ELR (cell line): ENCODE results near the gene CLK1.
"Not testable (repeated sequence)": the region's sequence is repeated elsewhere in the genome, so short reads cannot be mapped to it uniquely, and the experiment has no call there.

ENCODE experiments used
- DNase-seq: peaks from one replicate; pipeline ENCODE4 v3.0.0-alpha.2; 2015; ENCODE audit warnings: low read depth

The CLK1 gene

DNA sequence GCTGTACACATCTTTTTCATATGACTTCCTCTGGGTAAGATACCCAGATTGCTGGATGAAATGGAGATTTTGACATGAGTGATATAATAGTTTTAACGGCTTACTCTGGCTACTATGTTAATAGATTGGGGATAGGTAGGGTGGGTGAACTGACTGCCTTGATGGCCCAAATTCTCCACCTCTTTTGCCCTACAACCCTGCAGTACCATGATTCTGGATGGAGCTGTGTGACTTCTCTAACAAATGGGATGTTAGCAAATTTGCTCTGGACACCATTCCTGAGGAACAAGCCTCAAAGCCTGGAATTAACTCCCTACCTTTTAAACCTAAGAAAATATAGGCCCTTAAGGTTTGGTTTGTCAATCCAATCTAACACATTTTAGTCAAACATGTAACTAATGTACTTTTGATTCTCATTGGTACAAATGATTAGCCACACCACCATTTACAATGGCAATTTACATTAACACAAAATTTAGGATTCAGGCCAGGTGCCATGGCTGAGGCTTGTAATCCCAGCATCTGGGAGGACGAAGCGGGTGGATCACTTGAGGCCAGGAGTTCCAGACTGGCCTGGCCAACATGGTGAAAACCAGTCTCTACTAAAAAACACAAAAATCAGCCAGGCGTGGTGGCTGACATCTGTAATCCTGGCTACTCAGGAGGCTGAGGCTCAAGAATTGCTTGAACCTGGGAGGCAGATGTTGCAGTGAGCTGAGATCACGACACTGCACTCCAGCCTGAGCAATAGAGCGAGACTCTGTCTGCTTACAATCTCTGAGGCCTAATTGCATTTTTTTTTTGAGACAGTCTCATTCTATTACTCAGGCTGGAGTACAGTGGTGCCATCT, 12.8 kb downstream of the CLK1 start:
- DNase-seq = no peak

DNA sequence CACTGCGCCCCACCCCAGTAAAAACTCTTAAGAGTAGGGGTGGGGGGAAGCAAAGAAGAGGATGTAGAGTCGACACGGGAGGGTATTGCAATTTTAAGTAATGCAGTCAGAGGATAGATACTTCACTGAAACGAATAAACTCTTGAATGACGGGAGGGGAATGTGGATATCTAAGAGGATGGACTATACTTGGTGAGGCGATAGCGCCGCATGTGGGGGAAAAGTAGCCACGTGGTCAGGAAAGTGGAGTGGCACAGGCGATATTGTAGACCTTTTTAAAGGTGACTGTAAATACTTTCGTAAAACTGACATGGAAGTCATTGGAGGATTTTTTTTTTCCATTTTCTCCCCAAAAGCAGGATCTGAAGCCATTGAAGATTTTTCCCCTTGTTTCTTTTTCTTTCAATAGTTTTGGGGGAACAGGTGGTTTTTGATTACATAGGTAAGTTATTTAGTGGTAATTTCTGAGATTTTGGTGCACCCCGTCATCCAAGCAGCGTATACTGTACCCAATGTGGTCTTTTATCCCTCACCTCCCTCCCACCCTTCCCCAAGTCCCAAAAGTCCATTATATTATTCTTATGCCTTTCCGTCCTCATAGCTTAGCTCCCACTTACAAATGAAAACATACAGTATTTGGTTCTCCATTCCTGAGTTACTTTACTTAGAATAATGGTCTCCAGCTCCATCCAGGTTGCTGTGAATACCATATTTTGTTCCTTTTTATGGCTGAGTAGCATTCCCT, 13.8 kb downstream of the CLK1 start:
- DNase-seq = no peak

DNA sequence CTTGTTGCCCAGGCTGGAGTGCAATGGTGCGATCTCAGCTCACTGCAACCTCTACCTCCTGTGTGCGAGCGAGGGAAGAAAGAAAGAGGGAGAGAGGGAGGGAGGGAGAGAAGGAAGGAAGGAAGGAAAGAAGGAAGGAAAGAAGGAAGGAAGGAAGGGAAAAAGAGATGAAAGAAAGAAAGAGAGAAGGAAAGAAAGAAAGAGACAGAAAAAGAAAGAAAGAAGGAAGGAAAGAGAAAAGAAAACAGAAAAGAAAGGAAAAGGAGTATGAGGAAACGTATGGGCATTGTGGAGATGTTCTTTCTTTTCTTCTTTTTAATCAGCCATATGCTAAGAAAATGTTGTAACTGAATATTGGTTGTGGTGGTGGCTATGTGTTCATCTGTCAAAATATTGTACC, 16.5 kb downstream of the CLK1 start:
- DNase-seq = no peak

DNA sequence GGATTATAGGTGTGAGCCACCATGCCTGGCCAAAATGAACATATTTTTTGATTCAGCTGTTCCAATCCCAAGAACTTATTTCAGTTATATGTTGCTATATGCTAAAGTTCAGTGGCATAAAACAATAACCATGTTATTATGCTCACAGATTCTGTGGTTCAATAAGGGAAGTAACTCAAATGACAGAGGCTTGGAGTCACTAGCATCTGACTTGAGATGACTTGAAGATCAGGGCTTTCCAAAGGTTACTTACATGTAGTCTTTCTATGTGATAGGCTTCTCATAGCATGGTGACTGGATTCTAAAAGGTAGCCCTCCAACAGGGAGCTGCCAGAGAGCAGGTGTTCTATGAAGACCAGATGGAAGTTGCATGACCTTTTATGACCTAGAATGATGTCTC, 17.2 kb downstream of the CLK1 start:
- DNase-seq = no peak

DNA sequence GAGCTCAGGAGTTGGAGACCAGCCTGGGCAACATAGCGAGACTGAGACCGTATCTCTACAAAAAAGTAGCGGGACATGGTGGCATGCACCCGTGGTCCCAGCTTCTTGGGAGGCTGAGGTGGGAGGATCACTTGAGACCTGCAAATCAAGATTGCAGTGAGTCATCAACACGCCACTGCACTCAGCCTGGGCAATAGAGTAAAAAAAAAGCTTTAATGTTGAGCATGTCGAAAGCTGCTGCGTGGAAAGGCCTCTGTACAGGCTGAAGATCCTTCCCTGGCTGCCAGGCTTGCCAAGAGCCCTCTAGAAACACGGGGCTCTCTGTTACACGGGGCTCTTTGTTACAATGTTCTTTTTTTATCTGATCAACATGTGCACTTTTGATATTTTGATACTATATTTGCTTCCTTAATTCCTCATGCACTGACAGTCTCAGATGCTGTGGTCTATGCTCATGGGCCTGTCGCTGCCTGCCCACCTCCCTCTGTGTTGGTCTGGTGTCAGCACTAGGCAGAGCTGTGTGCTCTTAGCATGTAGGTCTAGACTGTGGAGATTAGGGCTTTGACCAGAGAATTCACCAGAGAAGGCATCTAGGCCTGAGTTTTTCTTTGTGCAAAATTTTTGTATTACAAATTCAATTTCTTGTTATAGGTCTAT, 18.7 kb downstream of the CLK1 start:
- no peak for DNase-seq

DNA sequence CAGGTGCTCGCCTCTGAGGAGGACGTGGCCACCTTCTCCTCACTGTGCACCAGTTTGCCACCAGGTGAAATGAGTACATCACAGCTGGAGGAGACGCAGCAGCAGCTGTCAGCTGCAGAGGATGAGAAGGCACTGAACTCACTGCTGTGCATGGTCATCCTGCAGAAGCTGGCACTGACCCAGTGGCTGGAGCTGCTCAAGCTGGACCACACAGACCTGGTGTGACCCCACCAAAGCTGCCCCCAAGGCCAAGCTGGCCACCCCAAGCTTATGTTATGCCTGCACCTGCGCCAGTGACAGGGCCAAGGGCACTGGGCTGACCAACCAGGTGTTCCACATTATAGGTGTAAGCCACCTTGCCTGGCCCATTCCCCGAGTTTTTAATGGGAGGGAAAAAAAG, 19.3 kb downstream of the CLK1 start:
- DNase-seq = no peak

DNA sequence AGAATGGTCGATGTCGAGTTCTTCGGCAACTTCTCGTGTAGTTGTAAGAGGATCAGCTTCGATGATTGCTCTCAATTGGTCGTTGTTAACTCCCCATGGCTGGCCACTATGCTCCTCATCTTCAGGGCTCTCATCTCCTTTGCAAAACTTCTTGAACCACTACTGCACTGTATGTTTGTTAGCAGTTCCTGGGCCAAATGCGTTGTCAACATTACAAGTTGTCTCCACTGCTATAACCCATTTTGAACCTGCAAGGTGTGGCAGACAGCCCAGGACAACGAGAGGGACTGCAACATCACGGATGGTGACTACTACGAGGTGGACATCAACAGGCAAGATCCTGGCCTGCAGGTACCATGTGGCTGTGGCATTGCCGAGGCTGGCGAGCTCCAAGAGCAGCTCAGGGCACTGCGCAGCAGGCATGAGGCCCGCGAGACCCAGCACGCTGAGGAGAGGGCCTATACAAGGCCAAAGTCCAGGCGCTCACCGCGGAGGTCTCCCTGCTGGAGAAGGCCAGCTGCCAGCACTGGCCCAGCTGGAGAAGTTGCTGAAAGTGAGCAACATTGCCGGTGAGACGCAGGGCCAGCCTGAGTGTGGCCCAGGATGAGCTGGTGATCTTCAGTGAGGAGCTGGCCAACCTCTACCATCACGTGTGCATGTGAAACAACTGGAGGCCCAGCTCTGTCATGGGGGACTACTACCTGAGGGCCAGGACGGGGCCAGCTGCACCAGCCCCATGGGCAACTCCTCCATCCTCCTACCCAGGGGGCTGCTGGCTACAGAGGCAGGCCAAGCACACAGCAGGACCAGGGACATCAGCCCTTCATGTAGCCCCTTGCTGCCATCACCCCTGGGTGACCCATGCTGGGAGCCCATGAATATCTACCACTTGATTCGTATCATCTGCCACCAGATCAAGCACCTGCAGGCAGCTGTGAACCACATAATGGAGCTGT, 20.2 kb downstream of the CLK1 start:
- no peak for DNase-seq

DNA sequence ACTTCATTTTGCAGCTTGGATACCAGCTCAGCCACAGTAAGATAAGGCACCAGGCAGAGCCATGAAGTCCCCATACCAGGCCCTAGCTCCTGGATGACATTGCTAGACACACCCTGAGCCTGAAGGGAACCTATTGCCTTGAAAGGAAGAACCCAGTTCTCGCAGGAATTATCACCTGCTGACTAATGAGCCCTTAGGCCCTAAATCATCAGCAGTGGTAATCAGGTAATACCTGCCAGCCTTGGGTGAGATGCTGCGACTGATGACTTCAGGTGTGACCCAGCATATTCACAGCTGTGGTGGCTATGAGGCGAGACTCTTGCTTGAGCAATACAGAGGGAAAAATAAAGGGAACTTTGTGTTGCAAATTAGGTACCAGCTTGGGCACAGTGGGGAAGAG, 24.9 kb downstream of the CLK1 start:
- no peak for DNase-seq

DNA sequence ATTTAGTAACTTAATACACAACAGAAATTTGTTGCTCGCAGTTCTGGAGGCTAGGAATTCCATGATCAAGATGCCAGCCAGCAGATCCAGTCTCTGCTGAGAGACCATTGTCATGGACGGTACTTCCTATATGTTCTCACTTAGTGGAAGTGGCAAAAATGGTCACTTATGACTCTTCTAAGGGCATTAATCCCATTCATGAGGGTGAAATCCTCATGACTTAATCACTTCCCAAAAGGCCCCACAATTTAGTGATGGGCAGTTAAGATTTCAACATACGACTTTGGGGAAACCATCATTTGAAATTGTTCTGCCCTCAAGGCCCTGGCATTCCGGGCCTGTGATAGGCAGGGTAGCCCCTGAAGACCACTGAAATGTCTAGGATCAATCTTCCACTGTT, 29.8 kb downstream of the CLK1 start:
- no peak for DNase-seq

DNA sequence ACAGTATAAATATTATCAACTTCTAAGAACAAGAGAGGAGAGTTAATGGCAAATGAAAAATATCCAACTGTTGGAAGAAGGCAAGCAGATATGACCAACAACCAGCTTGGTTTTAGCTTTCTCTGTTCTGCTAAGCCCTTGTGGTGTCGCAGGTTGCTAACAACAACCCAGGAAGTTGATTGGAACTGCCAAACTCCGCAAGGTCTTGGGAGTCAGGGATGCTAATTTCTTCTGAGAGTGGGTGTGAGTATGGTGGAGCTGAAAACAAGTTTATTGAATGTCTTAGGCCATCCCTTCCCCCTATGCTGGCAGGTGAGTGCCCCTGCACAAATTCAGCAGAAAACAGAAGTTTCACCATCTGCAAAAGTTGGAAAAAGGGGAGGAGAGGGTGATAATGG, 35.2 kb downstream of the CLK1 start:
- DNase-seq = no peak

DNA sequence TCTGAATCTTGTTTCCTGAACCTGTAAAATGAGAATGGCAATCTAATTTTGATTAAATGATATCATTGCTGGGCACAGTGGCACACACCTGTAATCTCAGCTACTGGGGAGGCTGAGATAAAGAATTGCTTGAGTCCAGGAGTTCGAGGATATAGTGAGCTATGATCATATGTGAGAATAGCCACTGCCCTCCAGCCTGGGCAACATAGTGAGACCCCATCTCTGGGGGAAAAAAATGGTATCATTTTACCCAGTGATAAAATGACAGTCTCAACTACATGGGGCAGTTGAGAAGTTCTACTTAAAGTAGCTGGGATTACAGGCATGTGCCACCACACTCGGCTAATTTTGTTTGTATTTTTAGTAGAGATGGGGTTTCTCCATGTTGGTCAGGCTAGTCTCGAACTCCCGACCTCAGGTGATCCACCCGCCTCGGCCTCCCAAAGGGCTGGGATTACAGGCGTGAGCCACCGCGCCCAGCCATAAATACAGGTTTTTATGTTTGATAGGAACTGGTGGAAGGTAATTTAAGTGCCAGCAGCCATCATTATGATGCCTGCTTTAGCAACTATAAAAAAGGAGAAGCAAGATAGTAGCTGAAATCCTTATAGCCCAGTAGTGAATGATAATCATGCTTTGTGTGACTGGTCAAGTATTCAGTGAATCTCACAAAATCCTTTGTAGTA, 35.7 kb downstream of the CLK1 start:
- no peak for DNase-seq

DNA sequence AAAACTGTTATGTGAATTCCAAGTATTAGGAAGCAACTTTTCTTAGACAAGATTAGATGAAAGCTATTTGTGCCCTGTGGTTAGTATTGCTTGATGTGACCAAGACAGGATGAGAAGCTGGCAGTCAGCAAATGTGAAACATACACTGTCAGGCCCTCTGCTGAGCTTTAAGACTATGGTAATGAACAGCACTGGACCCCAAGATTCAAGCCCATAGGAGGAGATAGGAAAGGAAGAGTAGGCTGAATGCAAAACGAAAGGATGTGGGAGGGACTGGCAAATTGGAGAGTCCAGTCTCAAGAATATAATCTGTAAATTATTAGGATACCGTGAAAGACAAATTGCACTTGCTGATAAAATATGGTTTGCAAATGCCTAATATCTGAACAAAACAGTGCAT, 36.4 kb downstream of the CLK1 start:
- no peak for DNase-seq

DNA sequence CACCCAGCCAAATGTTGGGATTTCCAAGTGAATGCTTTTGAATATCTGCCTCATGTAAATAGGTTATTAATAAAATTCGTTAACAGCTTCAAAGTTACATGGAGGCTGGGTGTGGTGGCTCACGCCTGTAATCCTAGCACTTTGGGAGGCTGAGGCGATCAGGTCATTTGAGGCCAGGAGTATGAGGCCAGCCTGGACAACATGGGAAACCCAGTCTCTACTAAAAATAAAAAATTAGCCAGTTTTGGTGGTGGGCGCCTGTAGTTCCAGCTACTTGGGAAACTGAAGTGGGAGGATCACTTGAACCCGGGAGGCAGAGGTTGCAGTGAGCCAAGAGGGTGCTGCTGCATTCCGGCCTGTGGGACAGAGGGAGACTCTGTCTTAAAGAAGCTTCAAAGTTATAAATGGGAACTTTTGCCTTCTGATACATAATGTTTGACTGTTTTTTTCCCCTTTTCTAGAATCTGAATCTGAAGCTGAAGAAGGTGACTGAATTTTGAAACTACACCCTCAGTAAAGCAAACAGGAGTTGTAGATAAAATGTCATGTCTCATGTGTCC, 42.7 kb downstream of the CLK1 start:
- no peak for DNase-seq

DNA sequence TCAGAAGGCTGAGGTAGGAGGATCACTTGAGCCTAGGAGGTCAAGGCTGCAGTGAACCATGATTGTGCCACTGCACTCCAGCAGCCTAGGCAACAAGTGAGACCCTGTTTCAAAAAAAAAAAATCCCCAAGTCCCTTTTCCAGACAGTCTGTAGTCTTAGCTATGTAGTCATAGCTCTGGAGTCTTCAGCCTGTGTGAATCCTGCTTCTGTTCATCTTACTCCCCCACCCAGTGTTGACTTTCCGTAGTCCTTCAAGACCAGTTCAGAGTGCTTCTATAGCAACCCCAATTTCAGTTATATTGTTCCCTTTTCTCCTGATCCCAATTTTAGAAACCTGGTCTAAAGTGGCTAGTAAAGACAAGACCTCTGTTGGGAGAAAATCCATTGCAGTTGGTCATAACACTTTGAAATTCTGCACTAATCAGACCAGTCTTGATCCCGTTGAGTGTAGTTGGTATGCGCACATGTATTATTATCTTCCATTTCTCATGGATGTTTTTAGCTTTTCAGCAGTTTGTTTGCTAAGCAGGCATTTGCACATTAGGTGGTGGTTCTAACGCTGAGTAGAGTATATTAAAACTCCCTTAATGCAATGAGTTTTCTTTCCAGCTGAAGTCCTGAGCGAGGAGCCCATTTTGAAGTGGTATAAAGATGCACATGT, 43.8 kb downstream of the CLK1 start:
- DNase-seq = no peak

DNA sequence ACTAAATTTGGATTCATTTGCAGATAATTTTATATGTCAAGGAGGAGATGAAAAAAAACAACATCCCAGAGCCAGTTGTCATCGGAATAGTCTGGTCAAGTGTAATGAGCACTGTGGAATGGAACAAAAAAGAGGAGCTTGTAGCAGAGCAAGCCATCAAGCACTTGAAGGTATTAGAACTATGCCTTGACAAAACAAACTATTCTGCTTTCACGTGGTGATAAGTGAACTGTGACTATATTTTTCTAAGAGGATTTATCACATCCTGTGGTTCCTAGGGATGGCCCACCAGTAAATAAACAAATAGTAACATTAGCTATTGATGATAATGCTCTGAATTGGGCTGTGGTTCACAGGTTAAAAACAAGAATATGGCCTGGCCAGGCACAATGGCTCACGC, 45.7 kb downstream of the CLK1 start:
- DNase-seq = not testable (repeated sequence)

DNA sequence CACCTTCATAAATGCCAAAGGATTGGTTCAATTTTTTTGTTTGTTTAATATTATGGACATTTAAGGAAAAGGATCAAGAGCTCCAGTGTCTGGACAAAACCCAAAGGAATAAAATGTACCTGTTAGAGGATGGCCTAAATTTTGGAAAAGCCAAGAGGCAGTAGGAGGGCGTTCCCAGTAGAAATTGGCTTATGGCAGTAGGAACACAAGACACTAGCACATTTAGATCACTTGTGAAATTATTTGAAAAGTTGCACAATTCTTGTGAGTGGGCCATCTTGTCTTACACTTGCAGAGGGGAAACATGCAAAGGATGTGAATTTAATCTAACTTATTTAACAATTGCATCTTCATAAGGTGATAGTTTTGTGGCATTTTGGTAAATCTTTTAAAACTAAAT, 49.5 kb downstream of the CLK1 start:
- no peak for DNase-seq

DNA sequence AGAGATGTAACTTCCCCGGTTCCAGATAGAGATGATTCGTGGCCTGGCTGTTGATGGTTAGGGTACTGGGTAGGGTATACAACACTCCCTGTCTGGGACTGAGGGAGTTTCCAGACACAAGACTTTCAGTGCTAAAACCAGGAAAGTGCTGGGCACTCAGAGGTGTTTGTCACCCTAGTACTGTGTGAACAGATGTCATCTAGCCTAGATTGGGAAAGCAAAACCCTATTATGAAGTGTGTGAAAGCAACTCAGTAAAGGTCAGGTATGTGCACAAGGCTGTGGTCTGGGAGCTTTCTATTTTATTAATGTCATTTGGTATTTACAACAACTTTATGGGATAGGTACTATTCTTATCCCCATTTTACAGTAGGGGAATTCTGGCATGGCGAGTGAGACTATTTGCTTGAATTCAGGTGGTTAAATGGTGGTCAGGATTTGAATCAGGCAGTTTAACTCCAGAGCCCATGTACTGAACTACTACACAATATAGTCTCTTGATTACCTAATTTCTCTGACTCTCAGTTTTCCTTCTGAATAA, 50.1 kb downstream of the CLK1 start:
- DNase-seq = no peak

DNA sequence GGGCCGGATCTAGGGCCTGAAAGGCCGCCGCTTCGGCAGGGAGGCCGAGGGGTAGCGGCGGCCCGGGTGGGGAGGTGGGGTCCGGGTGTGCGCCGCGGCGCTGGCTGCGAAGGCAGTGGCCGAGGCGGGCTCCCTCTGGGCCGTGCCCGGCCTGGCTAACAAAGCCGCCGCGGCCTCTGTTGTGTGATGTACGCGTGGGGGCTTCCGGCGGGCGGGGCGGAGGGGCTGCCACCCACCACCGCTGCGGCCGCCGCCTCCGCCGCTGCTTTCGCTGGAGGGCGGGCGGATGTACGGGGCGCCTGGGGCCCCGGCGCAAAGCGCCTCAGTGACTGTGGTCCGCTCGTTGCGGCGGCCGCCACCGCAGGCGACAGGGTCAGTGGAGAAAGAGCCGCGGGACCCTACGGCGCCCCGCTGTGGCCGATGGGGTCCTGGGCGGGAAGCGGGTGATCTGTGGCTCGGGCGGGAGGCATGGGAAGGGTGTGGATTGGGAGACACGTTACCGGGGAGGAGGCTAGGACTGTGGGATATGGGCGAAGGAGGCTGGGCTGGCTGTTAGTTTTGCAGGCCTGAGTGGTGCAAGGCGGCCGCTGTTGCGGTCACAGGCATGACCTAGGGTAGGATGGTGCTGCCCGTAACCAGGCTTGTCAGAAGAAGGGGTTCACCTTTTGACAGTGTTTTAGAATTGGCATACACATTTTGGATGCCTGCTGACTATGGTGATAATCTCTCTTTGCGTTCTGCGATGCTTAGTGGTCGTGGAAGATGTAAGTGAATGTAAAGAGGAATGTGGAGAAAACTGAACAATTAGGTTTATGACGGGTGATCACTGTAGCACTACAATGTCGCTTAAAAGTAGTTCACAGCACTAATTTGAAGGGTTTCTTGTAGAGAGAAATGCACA, 52.1 kb downstream of the CLK1 start:
- peak; percentile 73 for DNase-seq
